HFFc6 (cell line): ENCODE measurements around the gene TBX2. TPM values are rescaled to one million over a fixed set of nuclear protein-coding genes. Genes with fewer than 3 reads are reported as not detected.

Experiments
- DNase-seq: peaks from one replicate; pipeline ENCODE4 v3.0.0-alpha.2; 2018
- H3K27ac Mint-ChIP-seq: 2 replicates; pipeline ENCODE4 v1.8.0; 2020; ENCODE audit warnings: mild to moderate bottlenecking, mixed read lengths
- H3K27me3 Mint-ChIP-seq: 2 replicates; pipeline ENCODE4 v1.8.0; 2021; ENCODE audit warnings: mild to moderate bottlenecking, moderate library complexity, mixed read lengths; ENCODE audit not compliant: insufficient read depth
- H3K36me3 Mint-ChIP-seq: 2 replicates; pipeline ENCODE4 v1.8.0; 2021; ENCODE audit warnings: low read depth, mixed read lengths
- H3K4me1 Mint-ChIP-seq: 2 replicates; pipeline ENCODE4 v1.8.0; 2020; ENCODE audit warnings: low read depth, mixed read lengths
- H3K4me3 Mint-ChIP-seq: 2 replicates; pipeline ENCODE4 v1.8.0; 2020; ENCODE audit warnings: mild to moderate bottlenecking, moderate library complexity, mixed read lengths
- H3K9me3 Mint-ChIP-seq: 2 replicates; pipeline ENCODE4 v1.8.0; 2020; ENCODE audit warnings: mild to moderate bottlenecking, mixed read lengths
- total RNA-seq, 6 experiments: library from RNA; stranded (reverse); fragmentation: NEBNext Ultra II Directional; extraction: Animal tissue kit (Norgen Biotek cat#: 25700); gene quantifications; 2 replicates in 1 of 6; 3 replicates in 5 of 6; pipeline ENCODE4 v1.2.3, GENCODE V29; 2021
- TF ChIP-seq, protein P1 (sequence below): fragments of 200-600 bp; sonication (generic); IDR thresholded peaks from 2 replicates; pipeline ENCODE4 v1.5.0; 2021; ENCODE audit warnings: antibody characterized with exemption, mild to moderate bottlenecking

Gene TBX2
- total RNA-seq, 6 experiments from 2014 or later, result 42.3 to 71.4 (median 67.3) TPM

DNA sequence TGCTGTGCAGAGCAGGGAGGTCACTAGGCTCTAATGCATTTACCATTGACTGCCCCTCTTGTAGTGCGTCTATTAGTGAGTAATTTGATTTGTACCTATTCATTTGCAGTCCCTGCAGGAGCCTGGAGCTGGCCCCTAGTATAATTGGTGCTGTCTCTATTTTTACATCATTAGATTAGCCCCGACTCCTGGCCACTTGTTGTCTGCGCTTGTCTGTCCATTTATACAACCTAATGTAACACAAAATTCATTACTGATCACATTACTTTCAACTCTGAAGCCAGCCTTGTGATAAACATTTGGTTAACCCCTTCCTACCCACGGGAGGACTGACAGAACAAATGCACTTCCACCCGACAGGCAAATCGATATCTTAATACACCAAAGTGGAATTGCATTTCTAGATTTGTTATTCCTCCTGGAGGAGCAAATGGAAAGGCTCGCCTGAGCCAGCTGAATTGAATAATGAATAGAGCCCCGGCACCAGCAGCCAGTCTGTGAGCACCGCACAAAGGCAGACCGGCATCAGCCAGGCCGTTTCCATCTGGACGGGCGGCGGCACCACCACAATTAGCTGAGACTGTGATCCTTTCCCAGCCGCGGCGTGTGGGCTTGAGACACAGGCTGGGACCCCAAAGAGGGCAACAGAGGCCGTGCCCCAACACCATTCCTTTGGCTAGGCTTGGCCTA is 18.7 kb upstream of the TBX2 start:
- H3K4me3 Mint-ChIP-seq, result no peak overlapping the region
- DNase-seq, result no peak
- TF ChIP-seq, protein P1, sequence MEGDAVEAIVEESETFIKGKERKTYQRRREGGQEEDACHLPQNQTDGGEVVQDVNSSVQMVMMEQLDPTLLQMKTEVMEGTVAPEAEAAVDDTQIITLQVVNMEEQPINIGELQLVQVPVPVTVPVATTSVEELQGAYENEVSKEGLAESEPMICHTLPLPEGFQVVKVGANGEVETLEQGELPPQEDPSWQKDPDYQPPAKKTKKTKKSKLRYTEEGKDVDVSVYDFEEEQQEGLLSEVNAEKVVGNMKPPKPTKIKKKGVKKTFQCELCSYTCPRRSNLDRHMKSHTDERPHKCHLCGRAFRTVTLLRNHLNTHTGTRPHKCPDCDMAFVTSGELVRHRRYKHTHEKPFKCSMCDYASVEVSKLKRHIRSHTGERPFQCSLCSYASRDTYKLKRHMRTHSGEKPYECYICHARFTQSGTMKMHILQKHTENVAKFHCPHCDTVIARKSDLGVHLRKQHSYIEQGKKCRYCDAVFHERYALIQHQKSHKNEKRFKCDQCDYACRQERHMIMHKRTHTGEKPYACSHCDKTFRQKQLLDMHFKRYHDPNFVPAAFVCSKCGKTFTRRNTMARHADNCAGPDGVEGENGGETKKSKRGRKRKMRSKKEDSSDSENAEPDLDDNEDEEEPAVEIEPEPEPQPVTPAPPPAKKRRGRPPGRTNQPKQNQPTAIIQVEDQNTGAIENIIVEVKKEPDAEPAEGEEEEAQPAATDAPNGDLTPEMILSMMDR, result no peak
- no peak overlapping the region for H3K27ac Mint-ChIP-seq
- peaks cover 3% of the 10 kb centered on the region for H3K27me3 Mint-ChIP-seq
- no peaks in the 10 kb centered on the region for H3K4me1 Mint-ChIP-seq
- H3K9me3 Mint-ChIP-seq, result no peaks in the 10 kb centered on the region
- H3K36me3 Mint-ChIP-seq, result no peaks in the 10 kb centered on the region

DNA sequence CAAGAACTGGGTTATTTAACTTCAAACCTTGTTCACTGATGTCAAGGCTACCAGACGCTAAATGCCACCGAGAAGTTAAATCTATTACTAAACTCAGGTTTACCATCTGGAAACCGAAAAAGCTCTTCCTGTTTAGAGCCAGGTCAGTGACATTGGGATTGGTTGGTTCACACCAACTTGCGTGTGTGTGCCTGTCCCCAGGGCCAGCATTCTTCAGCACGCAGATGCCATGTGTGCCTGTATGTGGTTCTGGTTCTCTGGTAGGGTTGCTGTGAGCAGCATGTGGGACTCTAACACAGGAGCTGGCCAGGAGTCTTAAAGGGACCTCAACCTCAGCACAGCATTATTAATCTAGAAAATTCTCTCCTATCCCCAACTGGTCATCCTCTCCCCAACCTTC is 18.1 kb upstream of the TBX2 start:
- peaks cover 3% of the 10 kb centered on the region for H3K27me3 Mint-ChIP-seq
- H3K4me3 Mint-ChIP-seq, result no peak overlapping the region
- TF ChIP-seq, protein P1, result no peak
- no peak for DNase-seq
- H3K4me1 Mint-ChIP-seq, result no peaks in the 10 kb centered on the region
- H3K36me3 Mint-ChIP-seq, result no peaks in the 10 kb centered on the region
- H3K27ac Mint-ChIP-seq, result no peak overlapping the region
- H3K9me3 Mint-ChIP-seq, result no peaks in the 10 kb centered on the region

DNA sequence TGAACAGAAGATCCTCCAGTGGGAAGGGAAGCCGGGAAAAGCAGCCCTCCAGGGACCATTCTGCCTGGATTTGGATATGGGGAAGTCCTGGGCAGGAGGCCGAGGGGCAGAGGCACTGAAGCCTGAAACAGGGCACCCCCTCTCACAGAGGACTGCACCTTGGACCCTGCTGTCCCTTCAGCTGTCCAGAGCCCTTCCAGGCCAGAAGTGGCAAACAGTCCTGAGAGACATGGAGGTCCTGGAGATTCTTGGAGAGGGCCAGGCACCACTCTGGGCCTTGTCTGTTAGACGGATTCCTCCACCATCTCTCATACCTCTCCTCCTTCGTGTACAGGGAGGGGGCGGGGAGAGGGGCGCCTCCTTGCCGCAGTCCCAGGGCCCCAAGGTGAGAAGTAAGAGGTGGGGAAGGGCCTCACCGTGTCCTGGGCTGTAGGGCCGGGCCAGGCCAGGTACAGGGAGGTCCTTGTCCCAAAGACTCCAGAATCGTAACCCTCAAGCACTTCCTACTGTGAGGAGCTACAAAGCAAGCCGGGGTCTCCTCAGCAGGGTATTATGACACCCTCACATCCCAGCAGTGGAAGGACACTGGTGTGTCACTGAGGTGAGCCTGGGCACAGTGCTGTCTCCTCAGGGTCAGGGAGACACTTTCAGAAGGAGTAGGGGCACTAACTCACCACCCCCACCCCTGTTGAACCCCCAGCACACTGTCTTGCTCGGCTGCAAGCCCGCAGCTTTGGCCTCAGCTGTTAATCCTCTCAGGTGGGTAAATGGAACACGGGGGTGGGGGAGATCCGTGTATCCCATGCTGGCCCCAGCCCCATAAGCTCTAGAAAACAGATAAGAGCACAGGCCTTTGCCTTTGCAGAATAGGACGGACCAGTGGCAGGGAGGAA is 16.6 kb upstream of the TBX2 start:
- no peak overlapping the region for H3K4me3 Mint-ChIP-seq
- no peaks in the 10 kb centered on the region for H3K4me1 Mint-ChIP-seq
- no peaks in the 10 kb centered on the region for H3K9me3 Mint-ChIP-seq
- TF ChIP-seq, protein P1, result no peak
- H3K36me3 Mint-ChIP-seq, result no peaks in the 10 kb centered on the region
- peaks cover 5% of the 10 kb centered on the region; the same call in 1 of the 2 replicates for H3K27me3 Mint-ChIP-seq
- H3K27ac Mint-ChIP-seq, result no peak overlapping the region
- DNase-seq, result no peak

DNA sequence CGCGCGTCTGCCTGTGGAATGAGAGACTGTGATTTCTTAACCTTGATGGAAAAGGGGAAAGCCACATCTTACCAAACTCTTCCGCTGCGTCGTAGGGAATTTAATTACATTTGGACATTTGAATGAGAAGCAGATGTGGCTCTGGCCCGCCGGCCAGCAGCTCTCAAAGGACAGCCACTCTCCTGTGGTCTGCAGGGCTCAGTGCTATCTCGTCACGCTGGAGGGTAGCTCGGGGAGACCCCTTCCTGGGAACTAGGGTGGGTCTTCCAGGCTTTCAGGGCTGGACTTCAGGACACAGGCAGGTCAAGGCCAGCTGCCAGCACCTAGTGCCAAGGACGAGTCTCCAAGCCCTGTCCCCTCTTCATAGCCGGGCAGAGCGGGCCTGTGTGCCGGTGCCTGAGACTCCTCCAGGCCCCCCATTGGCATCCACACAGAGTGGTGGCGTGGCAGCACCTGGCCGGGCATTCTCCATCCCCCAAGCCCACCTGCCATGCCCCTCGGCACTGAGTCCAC is 15.9 kb upstream of the TBX2 start:
- Mint-ChIP-seq H3K27me3 (0 out of 2 replicates have a peak, but pooled peaks cover 5% of the 10 kb centered on the region), H3K9me3 (no peaks in the 10 kb centered on the region), H3K36me3 (no peaks in the 10 kb centered on the region), H3K4me3 (no peak overlapping the region), H3K4me1 (no peaks in the 10 kb centered on the region), H3K27ac (no peak overlapping the region)
- TF ChIP-seq, protein P1, result no peak
- DNase-seq, result no peak

DNA sequence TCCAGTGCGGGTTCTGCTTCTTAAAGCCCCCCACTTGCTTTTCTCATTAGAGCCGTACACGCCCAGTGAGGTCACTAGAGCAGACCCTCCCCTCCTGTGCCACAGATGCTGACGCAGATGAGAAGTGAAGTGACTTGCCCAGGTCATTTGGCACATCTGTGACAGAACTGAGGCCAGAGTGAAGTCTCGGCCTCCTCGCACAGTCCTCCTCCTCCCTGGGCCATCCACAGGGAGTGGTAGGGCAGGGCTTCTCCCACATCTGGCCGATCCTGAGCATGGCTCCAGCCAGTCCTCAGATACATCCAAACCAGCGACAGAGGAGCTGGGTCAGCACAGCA is 15.3 kb upstream of the TBX2 start:
- Mint-ChIP-seq H3K36me3 (no peaks in the 10 kb centered on the region), H3K27me3 (0 out of 2 replicates have a peak, but pooled peaks cover 5% of the 10 kb centered on the region), H3K4me1 (no peaks in the 10 kb centered on the region), H3K9me3 (no peaks in the 10 kb centered on the region), H3K4me3 (no peak overlapping the region), H3K27ac (no peak overlapping the region)
- no peak for DNase-seq
- TF ChIP-seq, protein P1, result no peak
